Measurements from ENCODE around the gene CSF2RB. TPM values are rescaled to one million over a fixed set of nuclear protein-coding genes. Genes with fewer than 3 reads are reported as not detected.

Gene CSF2RB
- total RNA-seq, 4 donors from 2014 or later, result 3.1 to 7.4 (median 3.5) TPM

- Histone ChIP-seq H3K27me3 (no peaks in the 10 kb centered on the region), H3K27ac (no peak overlapping the region), H3K36me3 (no peaks in the 10 kb centered on the region), H3K4me1 (no peaks in the 10 kb centered on the region), H3K9me3 (peaks cover 0 to 9% of the 10 kb centered on the region in 2 donors), H3K4me3 (no peak overlapping the region)
- intact Hi-C loops (cut with DNase I; ENCODE audit: low total_unique reads), result loop anchor here (10.0 kb wide), 1 partner anchor 117 kb away; the partner anchor contains the start of gene NCF4
- DNase-seq, result no peak
- no peak for TF ChIP-seq CTCF (IDR thresholded peaks at IDR 0.05)
- no peak for TF ChIP-seq POLR2A (IDR thresholded peaks at IDR 0.05)
These were observed 67.9 kb downstream of the CSF2RB start for GRCh38 chr22:36981247-36981775.

GRCh38 chr22:36982136-36982535, 68.7 kb downstream of the CSF2RB start:
- H3K36me3 ChIP-seq, result no peaks in the 10 kb centered on the region
- no peak for TF ChIP-seq POLR2A (IDR thresholded peaks at IDR 0.05)
- TF ChIP-seq CTCF (IDR thresholded peaks at IDR 0.05), result no peak
- H3K27me3 ChIP-seq, result no peaks in the 10 kb centered on the region
- H3K27ac ChIP-seq, result no peak overlapping the region
- H3K4me1 ChIP-seq, result no peaks in the 10 kb centered on the region
- H3K9me3 ChIP-seq, result peaks cover 0 to 10% of the 10 kb centered on the region in 2 donors
- intact Hi-C loops (cut with DNase I; ENCODE audit: low total_unique reads), result loop anchor here (10.0 kb wide), 1 partner anchor 117 kb away; the partner anchor contains the start of gene NCF4
- no peak overlapping the region for H3K4me3 ChIP-seq
- DNase-seq, result no peak

- intact Hi-C loops (cut with DNase I; ENCODE audit: low total_unique reads), result loop anchor here (10.0 kb wide), 1 partner anchor 121 kb away; the partner anchor contains the start of gene NCF4
- Histone ChIP-seq H3K4me1 (no peaks in the 10 kb centered on the region), H3K4me3 (no peak overlapping the region), H3K27me3 (no peaks in the 10 kb centered on the region), H3K9me3 (peaks cover 0 to 10% of the 10 kb centered on the region in 2 donors), H3K27ac (no peak overlapping the region), H3K36me3 (no peaks in the 10 kb centered on the region)
- no peak for DNase-seq
- TF ChIP-seq CTCF (IDR thresholded peaks at IDR 0.05) (no peak), POLR2A (IDR thresholded peaks at IDR 0.05) (no peak)
These were observed 71.9 kb downstream of the CSF2RB start for GRCh38 chr22:36985211-36985889.

GRCh38 chr22:36986242-36986821, 72.9 kb downstream of the CSF2RB start:
- Histone ChIP-seq H3K4me3 (no peak overlapping the region), H3K36me3 (no peaks in the 10 kb centered on the region), H3K4me1 (no peaks in the 10 kb centered on the region), H3K27me3 (no peaks in the 10 kb centered on the region), H3K27ac (no peak overlapping the region), H3K9me3 (peaks cover 0 to 10% of the 10 kb centered on the region in 2 donors)
- TF ChIP-seq CTCF (IDR thresholded peaks at IDR 0.05) (peak in 1 of 4 experiments; percentile 12), POLR2A (IDR thresholded peaks at IDR 0.05) (no peak)
- no peak for DNase-seq
- intact Hi-C loops (cut with DNase I; ENCODE audit: low total_unique reads), result loop anchor here (10.0 kb wide), 1 partner anchor 122 kb away; the partner anchor contains the start of gene NCF4
